Fibroblast of skin of scalp (primary cell): ENCODE data around the gene SMARCD1.
"Not testable (repeated sequence)": the region's sequence is repeated elsewhere in the genome, so short reads cannot be mapped to it uniquely, and the experiment has no call there.

Experiments used
- DNase-seq: peaks from one replicate; pipeline ENCODE4 v3.0.0-alpha.2; 2013

Gene SMARCD1

DNA sequence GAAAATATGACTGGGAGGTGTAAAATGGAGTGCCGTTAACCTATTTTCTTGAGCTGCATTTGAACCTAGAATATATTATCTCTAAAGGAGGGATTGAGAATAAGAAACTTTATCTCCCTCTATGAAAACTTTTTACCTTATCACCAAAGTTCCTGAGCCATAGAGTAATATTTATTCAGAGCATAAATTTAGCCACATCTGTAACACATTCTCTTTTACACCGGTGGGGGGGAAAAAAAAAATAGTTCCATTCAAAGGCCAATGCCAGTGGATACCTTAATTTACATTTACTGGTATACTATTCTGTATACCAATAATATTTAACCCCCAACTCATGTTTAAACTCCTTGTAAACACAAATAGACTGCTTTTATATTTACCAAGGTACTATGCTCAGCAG, 60.3 kb downstream of the SMARCD1 start:
- DNase-seq: no peak

DNA sequence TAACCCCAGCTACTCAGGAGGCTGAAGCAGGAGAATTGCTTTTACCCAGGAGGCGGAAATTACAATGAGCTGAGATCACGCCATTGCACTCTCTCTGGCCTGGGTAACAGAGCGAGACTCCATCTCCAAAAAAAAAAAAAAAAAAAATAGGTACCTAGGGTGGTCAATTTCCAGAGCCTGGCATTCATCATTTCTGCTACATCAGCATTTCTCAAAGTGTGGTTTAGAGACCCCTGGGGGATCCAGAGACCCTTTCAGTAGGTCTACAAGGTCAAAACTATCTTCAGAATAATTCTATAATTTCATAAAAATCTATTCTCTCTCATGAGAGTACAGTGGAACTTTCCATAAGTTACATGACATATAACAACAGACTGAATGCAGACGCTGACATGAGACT, 62.1 kb downstream of the SMARCD1 start:
- no peak for DNase-seq

DNA sequence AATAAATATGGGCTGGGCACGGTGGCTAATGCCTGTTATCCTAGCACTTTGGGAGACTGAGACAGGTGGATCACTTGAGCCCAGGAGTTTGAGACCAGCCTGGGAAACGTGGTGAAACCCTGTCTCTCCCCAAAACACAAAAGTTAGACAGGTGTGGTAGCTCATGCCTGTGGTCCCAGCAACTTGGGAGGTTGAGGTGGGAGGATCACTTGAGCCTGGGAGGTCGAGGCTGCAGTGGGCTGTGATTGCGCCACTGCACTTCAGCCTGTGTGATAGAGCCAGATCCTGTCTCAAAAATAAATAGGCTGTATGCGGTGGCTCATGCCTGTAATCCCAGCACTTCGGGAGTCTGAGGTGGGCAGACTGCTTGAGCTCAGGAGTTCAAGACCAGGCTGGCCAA, 62.9 kb downstream of the SMARCD1 start:
- not testable (repeated sequence) for DNase-seq

DNA sequence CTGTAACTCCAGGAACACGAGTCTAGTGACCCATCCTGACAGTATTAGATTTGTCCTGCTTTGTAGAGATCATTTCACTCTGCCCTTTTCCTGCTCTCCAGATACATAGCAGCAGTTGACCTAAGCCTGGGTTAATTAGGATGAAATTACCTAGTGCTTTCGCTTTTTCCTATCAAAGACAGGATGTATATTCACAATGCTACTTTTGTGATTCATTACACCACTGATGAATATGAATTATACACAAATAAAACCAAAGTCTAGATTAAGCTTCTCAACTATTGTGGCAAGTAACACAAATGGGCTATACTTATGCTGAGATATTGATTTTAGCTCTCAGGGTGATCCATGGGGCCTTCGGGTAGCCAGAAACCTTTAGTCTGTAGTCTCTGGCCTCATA, 64.2 kb downstream of the SMARCD1 start:
- DNase-seq: no peak
